ENCODE data around the gene SPRING1. TPM values are rescaled to one million over a fixed set of nuclear protein-coding genes. Genes with fewer than 3 reads are reported as not detected.

SPRING1 gene
- total and polyA plus RNA-seq, 2 donors (not counting 1 experiment from before 2014, with no cell fraction given), result 12.9 to 43.7 TPM

DNA sequence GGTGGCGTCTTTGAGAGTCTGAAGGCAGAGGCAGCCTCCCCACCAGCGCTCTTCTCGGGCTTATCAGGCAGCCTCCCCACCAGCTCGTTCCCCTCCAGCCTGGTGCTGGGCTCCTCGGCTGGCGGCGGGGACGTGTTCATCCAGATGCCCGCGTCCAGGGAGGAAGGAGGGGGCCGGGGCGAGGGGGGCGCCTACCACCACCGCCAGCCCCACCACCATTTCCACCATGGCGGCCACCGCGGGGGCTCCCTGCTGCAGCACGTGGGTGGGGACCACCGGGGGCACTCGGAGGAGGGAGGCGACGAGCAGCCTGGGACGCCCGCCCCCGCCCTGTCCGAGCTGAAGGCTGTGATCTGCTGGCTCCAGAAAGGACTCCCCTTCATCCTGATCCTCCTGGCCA, 12.0 kb upstream of the SPRING1 start:
- Histone ChIP-seq H2AFZ (ENCODE audit: insufficient read depth, low read depth, low read length, poor library complexity, severe bottlenecking) (no peak overlapping the region), H3K4me2 (replicated peaks; ENCODE audit: low read depth, low read length, poor library complexity, severe bottlenecking) (no peak overlapping the region), H3K4me3 (ENCODE audit: control extremely low read depth in 1 of 5, extremely low read depth in 1 of 5, insufficient read depth in 1 of 5, low read depth in 2 of 5, low read length in 4 of 5) (no peak overlapping the region), H3K27ac (ENCODE audit: low read length in 2 of 2) (no peak overlapping the region), H4K20me1 (ENCODE audit: control insufficient read depth, insufficient read depth, low read length, poor library complexity, severe bottlenecking) (no peaks in the 10 kb centered on the region), H3K9me3 (ENCODE audit: control extremely low read depth in 1 of 3, control insufficient read depth in 2 of 3, insufficient read depth in 1 of 3, low read length in 2 of 3) (peaks cover 0 to 3% (median 0%) of the 10 kb centered on the region in 3 donors), H3K27me3 (replicated peaks in 1 of 4; ENCODE audit: control extremely low read depth in 1 of 4, control insufficient read depth in 3 of 4, insufficient read depth in 4 of 4, low read length in 3 of 4) (no peaks in the 10 kb centered on the region), H3K9ac (ENCODE audit: low read length) (no peak overlapping the region), H3K79me2 (ENCODE audit: control insufficient read depth, insufficient read depth, low read length) (no peaks in the 10 kb centered on the region), H3K4me1 (ENCODE audit: control insufficient read depth in 2 of 2, insufficient read depth in 2 of 2, low read length in 2 of 2) (no peaks in the 10 kb centered on the region), H3K36me3 (replicated peaks in 1 of 2; ENCODE audit: control extremely low read depth in 1 of 2, control insufficient read depth in 1 of 2, extremely low read depth in 1 of 2, insufficient read depth in 2 of 2, low read length in 1 of 2) (no peaks in the 10 kb centered on the region)
- TF ChIP-seq, protein P1, sequence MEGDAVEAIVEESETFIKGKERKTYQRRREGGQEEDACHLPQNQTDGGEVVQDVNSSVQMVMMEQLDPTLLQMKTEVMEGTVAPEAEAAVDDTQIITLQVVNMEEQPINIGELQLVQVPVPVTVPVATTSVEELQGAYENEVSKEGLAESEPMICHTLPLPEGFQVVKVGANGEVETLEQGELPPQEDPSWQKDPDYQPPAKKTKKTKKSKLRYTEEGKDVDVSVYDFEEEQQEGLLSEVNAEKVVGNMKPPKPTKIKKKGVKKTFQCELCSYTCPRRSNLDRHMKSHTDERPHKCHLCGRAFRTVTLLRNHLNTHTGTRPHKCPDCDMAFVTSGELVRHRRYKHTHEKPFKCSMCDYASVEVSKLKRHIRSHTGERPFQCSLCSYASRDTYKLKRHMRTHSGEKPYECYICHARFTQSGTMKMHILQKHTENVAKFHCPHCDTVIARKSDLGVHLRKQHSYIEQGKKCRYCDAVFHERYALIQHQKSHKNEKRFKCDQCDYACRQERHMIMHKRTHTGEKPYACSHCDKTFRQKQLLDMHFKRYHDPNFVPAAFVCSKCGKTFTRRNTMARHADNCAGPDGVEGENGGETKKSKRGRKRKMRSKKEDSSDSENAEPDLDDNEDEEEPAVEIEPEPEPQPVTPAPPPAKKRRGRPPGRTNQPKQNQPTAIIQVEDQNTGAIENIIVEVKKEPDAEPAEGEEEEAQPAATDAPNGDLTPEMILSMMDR (IDR thresholded peaks at IDR 0.05), result no peak
- no peak for TF ChIP-seq EZH2 (IDR thresholded peaks at IDR 0.05; ENCODE audit: borderline replicate concordance, insufficient read depth, low read depth, low read length, poor library complexity, severe bottlenecking)
- ATAC-seq (ENCODE audit: low read depth) (no peak), DNase-seq (no peak)
- WGBS (ENCODE audit: insufficient coverage), result 97% methylated on average over 23 of the region's 26 CpGs
- no peaks in the 10 kb centered on the region for H3K27me3 Mint-ChIP-seq
- no peaks in the 10 kb centered on the region for H3K9me3 Mint-ChIP-seq (ENCODE audit: insufficient read depth)
- POLR2A ChIA-PET, result no interaction called here
- H3K27ac Mint-ChIP-seq, result no peak overlapping the region
- H3K4me1 Mint-ChIP-seq, result no peaks in the 10 kb centered on the region
- H3K4me3 Mint-ChIP-seq, result no peak overlapping the region
- CTCF ChIA-PET, result no interaction called here
- intact Hi-C loops (cut with micrococcal nuclease), result no loop called here

DNA sequence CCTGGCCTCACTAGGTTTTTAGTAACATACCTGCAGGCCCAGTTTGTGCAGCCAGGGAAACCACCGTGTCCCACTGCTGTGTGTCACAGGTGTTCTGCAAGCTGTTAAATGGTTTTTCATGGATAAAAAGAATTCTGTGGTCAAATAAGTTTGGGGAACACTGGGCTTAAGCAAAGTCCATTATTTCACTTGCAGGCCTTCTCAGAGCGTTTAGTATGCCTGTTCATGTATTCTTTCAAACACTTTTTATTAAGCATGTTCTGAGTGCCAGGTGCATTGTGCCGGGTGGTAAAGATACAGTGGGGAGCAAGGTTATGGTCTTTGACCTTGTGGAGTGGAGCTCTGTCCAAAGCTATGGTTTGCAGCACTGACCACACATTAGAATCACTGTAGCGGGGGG, 7.7 kb upstream of the SPRING1 start:
- Histone ChIP-seq H3K4me2 (replicated peaks; ENCODE audit: low read depth, low read length, poor library complexity, severe bottlenecking) (no peak overlapping the region), H3K27me3 (replicated peaks in 1 of 4; ENCODE audit: control extremely low read depth in 1 of 4, control insufficient read depth in 3 of 4, insufficient read depth in 4 of 4, low read length in 3 of 4) (no peaks in the 10 kb centered on the region), H3K4me1 (ENCODE audit: control insufficient read depth in 2 of 2, insufficient read depth in 2 of 2, low read length in 2 of 2) (no peaks in the 10 kb centered on the region), H2AFZ (ENCODE audit: insufficient read depth, low read depth, low read length, poor library complexity, severe bottlenecking) (no peak overlapping the region), H3K4me3 (ENCODE audit: control extremely low read depth in 1 of 5, extremely low read depth in 1 of 5, insufficient read depth in 1 of 5, low read depth in 2 of 5, low read length in 4 of 5) (no peak overlapping the region), H3K9ac (ENCODE audit: low read length) (no peak overlapping the region), H3K79me2 (ENCODE audit: control insufficient read depth, insufficient read depth, low read length) (no peaks in the 10 kb centered on the region), H3K9me3 (ENCODE audit: control extremely low read depth in 1 of 3, control insufficient read depth in 2 of 3, insufficient read depth in 1 of 3, low read length in 2 of 3) (no peaks in the 10 kb centered on the region), H4K20me1 (ENCODE audit: control insufficient read depth, insufficient read depth, low read length, poor library complexity, severe bottlenecking) (no peaks in the 10 kb centered on the region), H3K36me3 (replicated peaks in 1 of 2; ENCODE audit: control extremely low read depth in 1 of 2, control insufficient read depth in 1 of 2, extremely low read depth in 1 of 2, insufficient read depth in 2 of 2, low read length in 1 of 2) (no peaks in the 10 kb centered on the region), H3K27ac (ENCODE audit: low read length in 2 of 2) (no peak overlapping the region)
- no peak for ATAC-seq (ENCODE audit: low read depth)
- whole genome bisulfite sequencing (ENCODE audit: insufficient coverage), result 100% methylated on average over 2 of the region's 4 CpGs
- intact Hi-C loops (cut with micrococcal nuclease), result no loop called here
- TF ChIP-seq EZH2 (IDR thresholded peaks at IDR 0.05; ENCODE audit: borderline replicate concordance, insufficient read depth, low read depth, low read length, poor library complexity, severe bottlenecking), result no peak
- TF ChIP-seq, protein P1 (IDR thresholded peaks at IDR 0.05), result no peak
- POLR2A ChIA-PET, result no interaction called here
- DNase-seq, result no peak
- CTCF ChIA-PET, result no interaction called here
- Mint-ChIP-seq H3K4me3 (no peak overlapping the region), H3K27me3 (no peaks in the 10 kb centered on the region), H3K9me3 (ENCODE audit: insufficient read depth) (no peaks in the 10 kb centered on the region), H3K27ac (no peak overlapping the region), H3K4me1 (no peaks in the 10 kb centered on the region)

Data from B cell (primary cell).